H1 (cell line): ENCODE measurements around the gene VPS52. TPM values are rescaled to one million over a fixed set of nuclear protein-coding genes. Genes with fewer than 3 reads are reported as not detected.

Source experiments
- CEBPB ChIP-seq: IDR thresholded peaks from 2 replicates; pipeline ENCODE4 v1.6.1; 2012; ENCODE audit warnings: low read depth, low read length
- CTBP2 ChIP-seq: IDR thresholded peaks from 2 replicates; pipeline ENCODE4 v1.7.0; 2011; ENCODE audit warnings: borderline replicate concordance, mild to moderate bottlenecking, moderate library complexity, mixed read lengths, low read length; ENCODE audit not compliant: insufficient read depth, insufficient read length
- EZH2 ChIP-seq: fragments of 200-600 bp; sonication (generic); IDR thresholded peaks from 2 replicates; pipeline ENCODE4 v1.7.1; 2012; ENCODE audit warnings: low read depth, mild to moderate bottlenecking, moderate library complexity, low read length, inconsistent platforms; ENCODE audit not compliant: severe bottlenecking
- JUN ChIP-seq: IDR thresholded peaks from 2 replicates; pipeline ENCODE4 v1.6.1; 2011; ENCODE audit warnings: low read depth, mild to moderate bottlenecking, improper control_type of control experiment, low read length
- POLR2AphosphoS5 ChIP-seq: IDR thresholded peaks from 2 replicates; pipeline ENCODE4 v1.6.1; 2011; ENCODE audit warnings: low read depth, low read length
- TEAD4 ChIP-seq: IDR thresholded peaks from 2 replicates; pipeline ENCODE4 v1.6.1; 2012; ENCODE audit warnings: low read depth, low read length, inconsistent platforms, mixed read lengths
- polyA plus RNA-seq, 7 experiments: library from polyadenylated mRNA; depleted of rRNA in 3 of 7; stranded (reverse) in 5 of 7; unstranded in 2 of 7; fragments of >200 nt in 5 of 7; fragments of 200-250 nt in 2 of 7; gene quantifications; 1 replicate in 5 of 7; 2 replicates in 1 of 7; 4 replicates in 1 of 7; pipeline versions ENCODE4 v1.2.1 to v1.2.3, GENCODE V29; 2011 to 2013; ENCODE audit warnings: missing spikeins in 2 of 7, mixed read lengths in 2 of 7
- total RNA-seq: library from RNA; stranded (reverse); fragmentation: NEBNext Ultra II Directional; extraction: Animal tissue kit (Norgen Biotek cat#: 25700); gene quantifications from 2 replicates; pipeline ENCODE4 v1.2.1, GENCODE V29; 2021
- TF ChIP-seq, protein P1 (sequence below): IDR thresholded peaks from 2 replicates; pipeline ENCODE4 v1.6.1; 2012; ENCODE audit warnings: inconsistent platforms

The VPS52 gene
- total and polyA plus RNA-seq, 2 of the 8 experiments (the other 6 are each of a cell fraction or from before 2014, with no cell fraction given) = 36.5 to 86.3 TPM

DNA sequence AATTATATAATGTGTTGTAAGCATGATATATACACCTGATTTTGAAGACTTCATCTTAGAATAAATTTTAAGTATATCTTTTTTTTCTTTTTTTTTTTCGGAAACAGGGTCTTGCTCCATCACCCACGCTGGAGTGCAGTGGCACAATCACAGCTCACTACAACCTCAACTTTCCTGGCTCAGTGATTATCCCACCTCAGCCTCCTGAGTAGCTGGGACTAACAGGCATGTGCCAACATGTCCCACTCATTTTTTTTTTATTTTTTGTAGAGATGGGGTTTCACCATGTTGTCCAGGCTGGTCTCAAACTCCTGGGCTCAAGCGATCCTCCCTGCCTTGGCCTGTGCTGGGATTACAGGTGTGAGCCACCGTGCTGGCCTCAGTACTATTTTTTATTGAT is 17.1 kb downstream of the VPS52 start (continued):
- TF ChIP-seq, protein P1, sequence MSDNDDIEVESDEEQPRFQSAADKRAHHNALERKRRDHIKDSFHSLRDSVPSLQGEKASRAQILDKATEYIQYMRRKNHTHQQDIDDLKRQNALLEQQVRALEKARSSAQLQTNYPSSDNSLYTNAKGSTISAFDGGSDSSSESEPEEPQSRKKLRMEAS = no peak
- no peak for TF ChIP-seq JUN
- no peak for TF ChIP-seq CEBPB
- TF ChIP-seq POLR2AphosphoS5 = no peak
- no peak for TF ChIP-seq EZH2
- no peak for TF ChIP-seq TEAD4
- TF ChIP-seq CTBP2 = no peak
